Epithelial cell of prostate (primary cell): ENCODE data around the gene POU2AF2.
"Not testable (repeated sequence)": the region's sequence is repeated elsewhere in the genome, so short reads cannot be mapped to it uniquely, and the experiment has no call there.

Experiments used
- DNase-seq: peaks from one replicate; pipeline ENCODE4 v3.0.0-alpha.2; 2011; ENCODE audit warnings: low read depth, low spot score
- H3K27ac ChIP-seq: fragments of 450-650 bp; 2 replicates; pipeline ENCODE4 v1.5.1; 2017; ENCODE audit warnings: mild to moderate bottlenecking

The POU2AF2 gene

DNA sequence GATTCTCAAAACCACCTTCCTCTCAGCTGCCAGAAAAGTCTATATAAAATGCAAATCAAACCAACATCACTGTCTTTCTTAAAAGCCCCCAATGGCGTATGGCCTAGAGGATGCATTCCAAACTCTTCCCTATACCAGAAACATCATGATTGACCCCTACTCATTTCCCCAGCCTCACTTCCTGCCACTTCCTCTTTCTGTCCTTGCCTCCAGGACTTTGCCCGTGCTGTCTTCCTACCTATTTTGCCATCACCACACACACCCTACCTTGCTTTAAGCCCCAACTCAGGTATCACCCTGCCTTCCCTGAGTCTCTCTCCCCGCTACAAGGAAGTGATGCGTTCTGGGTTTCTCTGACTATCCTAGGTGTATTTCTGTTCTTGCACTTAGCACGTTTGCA is 8.1 kb downstream of the POU2AF2 start:
- no peak for DNase-seq
- no peak overlapping the region for H3K27ac ChIP-seq

GRCh38 chr11:111258046-111258445 is 12.5 kb downstream of the POU2AF2 start:
- no peak for DNase-seq
- no peak overlapping the region for H3K27ac ChIP-seq

DNA sequence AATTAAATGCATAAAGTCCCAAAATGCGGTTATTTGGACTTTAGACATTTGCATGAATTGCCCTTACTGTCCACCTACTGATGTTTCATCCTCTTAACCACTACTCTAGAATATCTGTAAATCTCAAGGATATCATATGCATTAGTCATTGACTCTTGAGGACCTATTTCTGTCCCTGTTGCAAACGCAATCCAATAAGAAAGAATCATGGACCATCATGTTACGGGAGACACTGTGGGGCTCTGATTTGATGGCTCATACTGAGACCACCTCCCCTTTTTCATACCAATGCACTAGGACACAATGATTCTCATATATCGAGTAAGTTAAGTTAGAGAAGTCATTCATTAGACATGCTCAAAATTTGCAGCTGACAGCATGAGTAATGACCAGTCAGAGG is 14.4 kb downstream of the POU2AF2 start:
- no peak for DNase-seq
- H3K27ac ChIP-seq: no peak overlapping the region

GRCh38 chr11:111260811-111261210 is 15.3 kb downstream of the POU2AF2 start:
- H3K27ac ChIP-seq: no peak overlapping the region
- DNase-seq: no peak

GRCh38 chr11:111264646-111265045 is 19.1 kb downstream of the POU2AF2 start:
- H3K27ac ChIP-seq: no peak overlapping the region
- no peak for DNase-seq

GRCh38 chr11:111265421-111265820 is 19.9 kb downstream of the POU2AF2 start:
- H3K27ac ChIP-seq: no peak overlapping the region
- no peak for DNase-seq

GRCh38 chr11:111268303-111268702 is 22.8 kb downstream of the POU2AF2 start:
- H3K27ac ChIP-seq, DNase-seq: not testable (repeated sequence)

GRCh38 chr11:111269146-111269868 is 23.8 kb downstream of the POU2AF2 start:
- no peak for DNase-seq
- no peak overlapping the region for H3K27ac ChIP-seq

- DNase-seq: no peak
- H3K27ac ChIP-seq: no peak overlapping the region
Observed at GRCh38 chr11:111272420-111272819, 26.9 kb downstream of the POU2AF2 start.

- no peak overlapping the region for H3K27ac ChIP-seq
Observed at GRCh38 chr11:111282562-111283075, 37.1 kb downstream of the POU2AF2 start.

GRCh38 chr11:111283945-111284481 is 38.5 kb downstream of the POU2AF2 start:
- DNase-seq: no peak
- no peak overlapping the region for H3K27ac ChIP-seq

More at GRCh38 chr11:111282562-111283075, 37.1 kb downstream of the POU2AF2 start:
- no peak for DNase-seq

- no peak for DNase-seq
Observed at GRCh38 chr11:111285189-111286091, 39.9 kb downstream of the POU2AF2 start.

DNA sequence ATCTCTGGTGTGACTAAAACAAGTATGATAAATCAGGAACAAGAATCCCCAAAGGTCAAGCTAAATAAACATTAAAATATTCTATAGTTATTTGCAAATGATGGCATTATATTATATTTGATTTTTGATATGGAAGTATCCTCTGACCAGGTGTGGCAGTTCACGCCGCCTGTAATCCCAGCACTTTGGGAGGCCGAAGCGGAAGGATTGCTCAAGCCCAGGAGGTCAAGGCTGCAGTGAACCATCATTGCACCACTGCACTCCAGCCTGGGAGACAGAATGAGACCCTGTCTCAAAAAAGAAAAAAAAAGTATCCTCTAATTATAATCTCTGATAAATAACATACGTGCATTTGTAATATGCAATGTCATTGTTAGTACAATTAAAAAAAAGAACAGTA is 46.2 kb downstream of the POU2AF2 start:
- DNase-seq: no peak

More at GRCh38 chr11:111285189-111286091, 39.9 kb downstream of the POU2AF2 start:
- no peak overlapping the region for H3K27ac ChIP-seq

DNA sequence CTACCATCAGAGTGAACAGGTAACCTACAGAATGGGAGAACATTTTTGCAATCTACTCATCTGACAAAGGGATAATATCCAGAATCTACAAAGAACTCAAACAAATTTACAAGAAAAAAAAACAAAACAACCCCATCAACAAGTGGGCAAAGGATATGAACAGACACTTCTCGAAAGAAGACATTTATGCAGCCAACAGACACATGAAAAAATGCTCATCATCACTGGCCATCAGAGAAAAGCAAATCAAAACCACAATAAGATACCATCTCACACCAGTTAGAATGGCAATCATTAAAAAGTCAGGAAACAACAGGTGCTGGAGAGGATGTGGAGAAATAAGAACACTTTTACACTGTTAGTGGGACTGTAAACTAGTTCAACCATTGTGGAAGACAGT is 46.9 kb downstream of the POU2AF2 start:
- DNase-seq: not testable (repeated sequence)

More for the DNA sequence above, 46.2 kb downstream of the POU2AF2 start:
- no peak overlapping the region for H3K27ac ChIP-seq

DNA sequence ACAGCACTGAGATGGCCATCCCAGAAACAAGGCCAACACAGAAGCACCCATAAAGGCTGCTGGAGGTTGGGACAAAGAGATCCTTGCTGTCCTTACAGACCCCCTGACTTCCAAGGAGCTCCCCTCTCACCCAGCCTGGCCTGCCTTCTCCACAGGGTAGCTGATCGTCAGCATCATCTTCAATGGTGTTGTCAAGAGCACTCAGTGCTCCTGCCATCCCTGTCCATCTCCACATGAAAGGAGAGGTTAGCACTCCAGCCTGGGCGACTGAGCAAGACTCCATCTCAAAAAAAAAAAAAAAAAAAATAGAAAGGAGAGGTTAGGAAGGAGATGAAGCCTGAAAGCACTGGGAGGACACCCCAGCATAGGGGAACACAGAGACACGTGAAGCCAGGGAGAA is 50.7 kb downstream of the POU2AF2 start:
- DNase-seq: no peak
- H3K27ac ChIP-seq: no peak overlapping the region

More for the DNA sequence above, 46.9 kb downstream of the POU2AF2 start:
- H3K27ac ChIP-seq: not testable (repeated sequence)

- DNase-seq: no peak
- no peak overlapping the region for H3K27ac ChIP-seq
Observed at GRCh38 chr11:111297696-111298095, 52.2 kb downstream of the POU2AF2 start.

- DNase-seq: no peak
Observed at GRCh38 chr11:111298413-111299100, 53.0 kb downstream of the POU2AF2 start, which contains the start of gene POU2AF3. TSS of gene POU2AF3 (plus strand) at chr11:111298546. CDS start at chr11:111298582, 36 bp downstream.

DNA sequence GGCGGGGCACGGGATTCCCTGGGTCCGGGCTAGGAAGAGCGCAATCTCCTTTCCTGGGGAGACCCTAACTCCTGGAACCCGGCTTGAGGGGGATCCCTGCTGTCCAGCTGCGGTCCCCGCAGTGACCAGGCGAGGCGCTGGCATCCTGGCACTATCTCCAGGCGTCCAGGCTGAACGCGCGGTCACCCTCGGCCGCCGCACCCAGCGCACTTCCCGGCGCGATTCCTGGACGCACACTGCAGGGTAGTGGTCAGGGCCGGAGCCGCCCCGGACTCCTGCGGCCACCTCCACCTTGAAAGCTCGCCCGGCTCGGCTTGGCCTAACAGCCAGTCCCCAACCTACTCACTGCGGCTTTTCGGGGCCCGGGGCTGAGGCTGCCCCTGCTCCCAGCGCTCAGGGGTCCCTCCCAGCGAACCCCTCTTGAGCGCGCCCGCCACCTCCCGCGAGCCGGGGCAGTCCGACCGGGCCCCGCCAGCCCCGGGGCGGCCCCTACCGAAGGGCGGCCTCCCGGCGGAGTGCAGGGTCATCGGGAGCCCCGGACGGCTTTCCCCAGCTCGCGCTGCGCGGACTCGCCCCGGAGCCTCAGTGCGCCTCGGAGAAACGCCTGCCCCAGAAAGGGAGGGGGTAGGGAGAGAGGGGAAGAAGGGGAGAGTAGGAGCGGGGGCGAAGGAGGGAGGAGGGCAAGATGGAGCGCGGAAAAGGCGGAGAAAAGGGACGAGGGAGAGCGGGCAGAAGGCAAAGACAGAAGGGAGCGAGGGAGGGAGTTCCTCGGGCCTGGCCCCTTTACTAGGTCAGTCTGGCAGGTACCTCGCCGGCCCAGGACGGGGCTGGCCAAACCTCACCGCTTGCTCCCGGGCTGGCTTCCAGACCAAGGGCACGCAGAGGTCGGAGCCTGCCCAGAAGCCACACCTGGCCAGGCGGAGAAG is 53.8 kb downstream of the POU2AF2 start:
- no peak for DNase-seq
- H3K27ac ChIP-seq: no peak overlapping the region

More at GRCh38 chr11:111298413-111299100, 53.0 kb downstream of the POU2AF2 start, which contains the start of gene POU2AF3:
- no peak within 1 kb of the TSS for H3K27ac ChIP-seq

DNA sequence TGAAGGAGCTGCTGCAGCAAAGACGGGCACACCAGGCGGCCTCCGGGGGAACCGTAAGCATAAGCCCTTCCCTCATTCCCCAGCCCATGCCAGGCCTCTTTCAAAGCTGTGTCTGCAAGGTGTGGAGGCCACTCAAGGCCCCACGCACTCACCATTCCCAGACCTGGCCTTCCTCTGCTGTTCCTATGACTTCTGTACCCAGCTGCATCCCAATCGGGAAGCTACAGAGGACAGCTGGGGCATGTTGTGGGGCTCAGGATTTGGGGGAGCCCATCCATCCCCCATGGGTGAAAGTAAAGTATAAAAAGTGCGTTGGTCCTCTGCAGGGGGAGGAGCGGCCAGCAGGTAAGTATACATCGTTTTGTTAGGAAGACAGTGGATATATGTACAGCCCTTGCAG is 55.0 kb downstream of the POU2AF2 start:
- DNase-seq: no peak

More for the DNA sequence above, 55.0 kb downstream of the POU2AF2 start:
- H3K27ac ChIP-seq: no peak overlapping the region
